ENCODE data around the gene SYNGR3.

GRCh38 chr16:1975432-1976215 is 14.1 kb upstream of the SYNGR3 start:
- TF ChIP-seq CTCF (IDR thresholded peaks at IDR 0.05) (no peak), POLR2A (IDR thresholded peaks at IDR 0.05) (no peak)
